Measurements from ENCODE around the gene CENPVL2.
"Not testable (repeated sequence)": the region's sequence is repeated elsewhere in the genome, so short reads cannot be mapped to it uniquely, and the experiment has no call there.

The CENPVL2 gene

GRCh38 chrX:51682720-51683062, at the start of gene CENPVL2:
CENPVL2 (minus strand) TSS chrX:51682831; CDS start chrX:51682831, 0 bp downstream.
- H3K27me3 ChIP-seq (ENCODE audit: insufficient read depth, low read depth, severe bottlenecking); DNase-seq; H3K36me3 ChIP-seq; H3K27ac ChIP-seq; H3K4me3 ChIP-seq (ENCODE audit: low read depth, low read length); H3K9me3 ChIP-seq (ENCODE audit: severe bottlenecking): not testable (repeated sequence)

- Histone ChIP-seq H3K4me3 (ENCODE audit: low read depth, low read length) (no peak overlapping the region), H3K27ac (no peak overlapping the region), H3K27me3 (ENCODE audit: insufficient read depth, low read depth, severe bottlenecking) (peaks cover 50% of the 10 kb centered on the region), H3K9me3 (ENCODE audit: severe bottlenecking) (no peaks in the 10 kb centered on the region), H3K36me3 (no peaks in the 10 kb centered on the region)
- DNase-seq = no peak
- no peak for TF ChIP-seq CTCF (IDR thresholded peaks at IDR 0.05; ENCODE audit: low read depth, low read length)
These were observed 45.6 kb upstream of the CENPVL2 start for GRCh38 chrX:51728202-51728601.

GRCh38 chrX:51712943-51713647, 30.5 kb upstream of the CENPVL2 start:
- H3K27me3 ChIP-seq (ENCODE audit: insufficient read depth, low read depth, severe bottlenecking); DNase-seq; H3K4me3 ChIP-seq (ENCODE audit: low read depth, low read length); H3K9me3 ChIP-seq (ENCODE audit: severe bottlenecking); H3K27ac ChIP-seq; H3K36me3 ChIP-seq: not testable (repeated sequence)

GRCh38 chrX:51710277-51711164, 27.9 kb upstream of the CENPVL2 start, which contains the start of gene CENPVL1:
CENPVL1 (plus strand) TSS chrX:51710512; CDS start chrX:51710512, 0 bp downstream.
- not testable (repeated sequence) for DNase-seq; H3K36me3 ChIP-seq; H3K27me3 ChIP-seq (ENCODE audit: insufficient read depth, low read depth, severe bottlenecking); H3K27ac ChIP-seq; H3K4me3 ChIP-seq (ENCODE audit: low read depth, low read length); H3K9me3 ChIP-seq (ENCODE audit: severe bottlenecking)

- DNase-seq = peak; percentile 1
- H3K36me3 ChIP-seq = no peaks in the 10 kb centered on the region
- H3K27ac ChIP-seq = no peak overlapping the region
- TF ChIP-seq CTCF (IDR thresholded peaks at IDR 0.05; ENCODE audit: low read depth, low read length) = no peak
- no peak overlapping the region for H3K4me3 ChIP-seq (ENCODE audit: low read depth, low read length)
- H3K27me3 ChIP-seq (ENCODE audit: insufficient read depth, low read depth, severe bottlenecking) = peaks cover 44% of the 10 kb centered on the region
- H3K9me3 ChIP-seq (ENCODE audit: severe bottlenecking) = no peaks in the 10 kb centered on the region
These were observed 14.8 kb upstream of the CENPVL2 start for GRCh38 chrX:51697397-51697796.

GRCh38 chrX:51694254-51694653, 11.6 kb upstream of the CENPVL2 start:
- peaks cover 39% of the 10 kb centered on the region for H3K27me3 ChIP-seq (ENCODE audit: insufficient read depth, low read depth, severe bottlenecking)
- H3K4me3 ChIP-seq (ENCODE audit: low read depth, low read length) = no peak overlapping the region
- no peaks in the 10 kb centered on the region for H3K36me3 ChIP-seq
- TF ChIP-seq CTCF (IDR thresholded peaks at IDR 0.05; ENCODE audit: low read depth, low read length) = no peak
- peak; percentile 0 for DNase-seq
- no peaks in the 10 kb centered on the region for H3K9me3 ChIP-seq (ENCODE audit: severe bottlenecking)
- no peak overlapping the region for H3K27ac ChIP-seq

GRCh38 chrX:51681808-51682719, 567 bp downstream of the CENPVL2 start:
- not testable (repeated sequence) for H3K36me3 ChIP-seq; H3K27ac ChIP-seq; H3K9me3 ChIP-seq (ENCODE audit: severe bottlenecking); DNase-seq; H3K27me3 ChIP-seq (ENCODE audit: insufficient read depth, low read depth, severe bottlenecking); H3K4me3 ChIP-seq (ENCODE audit: low read depth, low read length)

GRCh38 chrX:51679689-51680433, 2.8 kb downstream of the CENPVL2 start:
- H3K27ac ChIP-seq; H3K9me3 ChIP-seq (ENCODE audit: severe bottlenecking); H3K4me3 ChIP-seq (ENCODE audit: low read depth, low read length); H3K27me3 ChIP-seq (ENCODE audit: insufficient read depth, low read depth, severe bottlenecking); H3K36me3 ChIP-seq; DNase-seq: not testable (repeated sequence)
